ENCODE results near the gene KAT8. TPM values are rescaled to one million over a fixed set of nuclear protein-coding genes. Genes with fewer than 3 reads are reported as not detected.

The KAT8 gene
- total and polyA plus RNA-seq, 2 of the 13 experiments (the other 11 are each of a cell fraction or from before 2014, with no cell fraction given): 79.0 to 84.2 TPM

DNA sequence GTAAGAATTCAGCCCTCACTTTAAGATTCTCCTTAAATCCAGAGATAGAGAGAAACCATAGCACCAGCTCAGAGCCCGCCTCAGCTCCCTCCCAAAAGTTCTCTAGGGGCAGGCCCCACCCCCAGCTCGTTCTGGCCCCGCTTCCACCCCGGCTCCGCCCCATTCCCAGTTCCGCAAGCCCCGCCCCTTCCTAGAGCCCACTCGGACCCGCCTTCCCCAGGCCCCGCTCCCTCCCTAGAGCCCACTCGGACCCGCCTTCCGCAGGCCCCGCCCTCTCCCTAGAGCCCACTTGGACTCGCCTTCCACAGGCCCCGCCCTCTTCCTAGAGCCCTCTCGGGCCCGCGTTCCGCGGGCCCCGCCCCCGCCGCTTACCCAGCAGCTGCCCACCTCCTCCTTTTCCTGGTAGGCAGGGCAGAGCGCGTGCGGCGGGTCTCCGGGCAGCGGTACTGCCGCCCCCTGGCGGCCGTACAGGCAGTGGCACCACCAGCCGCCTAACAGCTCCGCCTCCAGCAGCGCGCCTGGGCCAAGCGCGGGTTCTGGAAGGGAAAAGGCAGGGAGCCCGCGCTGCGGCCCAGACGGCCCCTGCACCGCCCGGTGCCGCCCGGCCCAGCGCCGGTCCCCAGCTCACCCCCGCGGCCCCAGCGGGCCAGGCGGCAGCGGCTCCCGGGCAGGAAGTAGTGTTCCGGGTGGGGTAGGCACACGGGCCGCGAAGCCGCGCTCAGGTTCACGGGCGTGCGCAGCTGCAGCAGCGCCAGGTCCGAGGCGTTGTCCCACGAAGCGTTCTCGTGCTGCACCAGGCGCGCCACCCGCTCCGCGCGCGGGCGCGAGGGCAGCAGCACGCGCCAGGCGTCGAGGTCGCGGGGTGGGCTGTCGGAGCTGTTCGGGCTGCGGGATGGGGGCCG, 24.9 kb downstream of the KAT8 start (continued):
- TF ChIP-seq PHF20 (CRISPR knock-in tag; IDR thresholded peaks at IDR 0.05) (0 out of 2 replicates have a peak, but pooled peaks have one; percentile 16), ZMYM2 (CRISPR knock-in tag; IDR thresholded peaks at IDR 0.05) (0 out of 2 replicates have a peak, but pooled peaks have one; percentile 76), RNF2 (conservative IDR thresholded peaks at IDR 0.05; ENCODE audit: low read depth) (no peak; the same call in none of the 2 replicates), ZNF460 (CRISPR knock-in tag; IDR thresholded peaks at IDR 0.05; ENCODE audit: borderline replicate concordance) (no peak; the same call in 1 of the 2 replicates), FOXP1 (IDR thresholded peaks at IDR 0.05) (no peak), FOXP1 (CRISPR knock-in tag; IDR thresholded peaks at IDR 0.05) (no peak), SNAI1 (CRISPR knock-in tag; IDR thresholded peaks at IDR 0.05; ENCODE audit: borderline replicate concordance) (no peak), NCOA1 (CRISPR knock-in tag; IDR thresholded peaks at IDR 0.05) (no peak), ZNF629 (CRISPR knock-in tag; conservative IDR thresholded peaks at IDR 0.05) (no peak), ZNF224 (CRISPR knock-in tag; IDR thresholded peaks at IDR 0.05) (no peak), ZNF883 (CRISPR knock-in tag; IDR thresholded peaks at IDR 0.05; ENCODE audit: not compliant biosample characterization) (no peak), ZNF547 (CRISPR knock-in tag; IDR thresholded peaks at IDR 0.05) (peak; percentile 81), ZNF441 (CRISPR knock-in tag; IDR thresholded peaks at IDR 0.05; ENCODE audit: borderline replicate concordance) (no peak; the same call in 1 of the 2 replicates), ZNF20 (CRISPR knock-in tag; IDR thresholded peaks at IDR 0.05) (no peak), SIX1 (CRISPR knock-in tag; IDR thresholded peaks at IDR 0.05; ENCODE audit: borderline replicate concordance) (no peak)
- TF ChIP-seq, protein P1, sequence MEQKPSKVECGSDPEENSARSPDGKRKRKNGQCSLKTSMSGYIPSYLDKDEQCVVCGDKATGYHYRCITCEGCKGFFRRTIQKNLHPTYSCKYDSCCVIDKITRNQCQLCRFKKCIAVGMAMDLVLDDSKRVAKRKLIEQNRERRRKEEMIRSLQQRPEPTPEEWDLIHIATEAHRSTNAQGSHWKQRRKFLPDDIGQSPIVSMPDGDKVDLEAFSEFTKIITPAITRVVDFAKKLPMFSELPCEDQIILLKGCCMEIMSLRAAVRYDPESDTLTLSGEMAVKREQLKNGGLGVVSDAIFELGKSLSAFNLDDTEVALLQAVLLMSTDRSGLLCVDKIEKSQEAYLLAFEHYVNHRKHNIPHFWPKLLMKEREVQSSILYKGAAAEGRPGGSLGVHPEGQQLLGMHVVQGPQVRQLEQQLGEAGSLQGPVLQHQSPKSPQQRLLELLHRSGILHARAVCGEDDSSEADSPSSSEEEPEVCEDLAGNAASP (CRISPR knock-in tag; IDR thresholded peaks at IDR 0.05; ENCODE audit: borderline replicate concordance): peak; percentile 87
- TF ChIP-seq, protein P2, sequence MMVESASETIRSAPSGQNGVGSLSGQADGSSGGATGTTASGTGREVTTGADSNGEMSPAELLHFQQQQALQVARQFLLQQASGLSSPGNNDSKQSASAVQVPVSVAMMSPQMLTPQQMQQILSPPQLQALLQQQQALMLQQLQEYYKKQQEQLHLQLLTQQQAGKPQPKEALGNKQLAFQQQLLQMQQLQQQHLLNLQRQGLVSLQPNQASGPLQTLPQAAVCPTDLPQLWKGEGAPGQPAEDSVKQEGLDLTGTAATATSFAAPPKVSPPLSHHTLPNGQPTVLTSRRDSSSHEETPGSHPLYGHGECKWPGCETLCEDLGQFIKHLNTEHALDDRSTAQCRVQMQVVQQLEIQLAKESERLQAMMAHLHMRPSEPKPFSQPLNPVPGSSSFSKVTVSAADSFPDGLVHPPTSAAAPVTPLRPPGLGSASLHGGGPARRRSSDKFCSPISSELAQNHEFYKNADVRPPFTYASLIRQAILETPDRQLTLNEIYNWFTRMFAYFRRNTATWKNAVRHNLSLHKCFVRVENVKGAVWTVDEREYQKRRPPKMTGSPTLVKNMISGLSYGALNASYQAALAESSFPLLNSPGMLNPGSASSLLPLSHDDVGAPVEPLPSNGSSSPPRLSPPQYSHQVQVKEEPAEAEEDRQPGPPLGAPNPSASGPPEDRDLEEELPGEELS (CRISPR knock-in tag; IDR thresholded peaks at IDR 0.05): peak; percentile 38; the same call in 1 of the 2 replicates
- TF ChIP-seq, protein P3, sequence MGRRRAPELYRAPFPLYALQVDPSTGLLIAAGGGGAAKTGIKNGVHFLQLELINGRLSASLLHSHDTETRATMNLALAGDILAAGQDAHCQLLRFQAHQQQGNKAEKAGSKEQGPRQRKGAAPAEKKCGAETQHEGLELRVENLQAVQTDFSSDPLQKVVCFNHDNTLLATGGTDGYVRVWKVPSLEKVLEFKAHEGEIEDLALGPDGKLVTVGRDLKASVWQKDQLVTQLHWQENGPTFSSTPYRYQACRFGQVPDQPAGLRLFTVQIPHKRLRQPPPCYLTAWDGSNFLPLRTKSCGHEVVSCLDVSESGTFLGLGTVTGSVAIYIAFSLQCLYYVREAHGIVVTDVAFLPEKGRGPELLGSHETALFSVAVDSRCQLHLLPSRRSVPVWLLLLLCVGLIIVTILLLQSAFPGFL (CRISPR knock-in tag; IDR thresholded peaks at IDR 0.05): no peak; the same call in 1 of the 2 replicates
- TF ChIP-seq, protein P4, sequence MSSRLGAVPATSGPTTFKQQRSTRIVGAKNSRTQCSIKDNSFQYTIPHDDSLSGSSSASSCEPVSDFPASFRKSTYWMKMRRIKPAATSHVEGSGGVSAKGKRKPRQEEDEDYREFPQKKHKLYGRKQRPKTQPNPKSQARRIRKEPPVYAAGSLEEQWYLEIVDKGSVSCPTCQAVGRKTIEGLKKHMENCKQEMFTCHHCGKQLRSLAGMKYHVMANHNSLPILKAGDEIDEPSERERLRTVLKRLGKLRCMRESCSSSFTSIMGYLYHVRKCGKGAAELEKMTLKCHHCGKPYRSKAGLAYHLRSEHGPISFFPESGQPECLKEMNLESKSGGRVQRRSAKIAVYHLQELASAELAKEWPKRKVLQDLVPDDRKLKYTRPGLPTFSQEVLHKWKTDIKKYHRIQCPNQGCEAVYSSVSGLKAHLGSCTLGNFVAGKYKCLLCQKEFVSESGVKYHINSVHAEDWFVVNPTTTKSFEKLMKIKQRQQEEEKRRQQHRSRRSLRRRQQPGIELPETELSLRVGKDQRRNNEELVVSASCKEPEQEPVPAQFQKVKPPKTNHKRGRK (CRISPR knock-in tag; IDR thresholded peaks at IDR 0.05): no peak

Measured in HepG2 (cell line).